ENCODE measurements around the gene MVP.

The MVP gene

DNA sequence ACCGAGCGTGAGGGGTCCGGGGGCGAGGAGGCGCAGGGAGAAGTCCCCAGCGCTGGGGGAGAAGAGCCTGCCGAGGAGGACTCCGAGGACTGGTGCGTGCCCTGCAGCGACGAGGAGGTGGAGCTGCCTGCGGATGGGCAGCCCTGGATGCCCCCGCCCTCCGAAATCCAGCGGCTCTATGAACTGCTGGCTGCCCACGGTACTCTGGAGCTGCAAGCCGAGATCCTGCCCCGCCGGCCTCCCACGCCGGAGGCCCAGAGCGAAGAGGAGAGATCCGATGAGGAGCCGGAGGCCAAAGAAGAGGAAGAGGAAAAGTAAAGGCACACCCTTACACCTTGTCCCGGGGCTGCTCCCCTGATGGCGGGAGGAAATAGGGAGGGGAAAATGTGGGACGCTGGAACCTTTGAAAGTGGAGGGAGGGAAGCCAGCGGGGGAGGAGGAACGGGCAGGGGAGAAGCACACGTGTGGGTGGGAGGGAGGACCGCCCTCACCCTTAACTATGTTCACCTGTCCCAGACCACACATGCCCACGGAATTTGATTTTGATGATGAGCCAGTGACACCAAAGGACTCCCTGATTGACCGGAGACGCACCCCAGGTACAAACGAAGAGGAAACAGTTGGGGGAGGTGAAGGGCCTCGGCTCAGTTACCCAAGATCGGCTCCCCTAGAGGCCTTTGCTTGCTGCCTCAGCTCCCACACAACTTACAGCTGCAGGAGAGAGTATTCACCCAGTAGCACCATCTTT lies 3.4 kb upstream of the MVP start:
- DNase-seq (ENCODE audit: low read depth), result no peak
- peak overlapping the region; percentile 77 for H3K4me3 ChIP-seq (ENCODE audit: low read depth, low read length)
- no peak for TF ChIP-seq CTCF (IDR thresholded peaks at IDR 0.05; ENCODE audit: control insufficient read depth, extremely low read depth, insufficient read depth)

DNA sequence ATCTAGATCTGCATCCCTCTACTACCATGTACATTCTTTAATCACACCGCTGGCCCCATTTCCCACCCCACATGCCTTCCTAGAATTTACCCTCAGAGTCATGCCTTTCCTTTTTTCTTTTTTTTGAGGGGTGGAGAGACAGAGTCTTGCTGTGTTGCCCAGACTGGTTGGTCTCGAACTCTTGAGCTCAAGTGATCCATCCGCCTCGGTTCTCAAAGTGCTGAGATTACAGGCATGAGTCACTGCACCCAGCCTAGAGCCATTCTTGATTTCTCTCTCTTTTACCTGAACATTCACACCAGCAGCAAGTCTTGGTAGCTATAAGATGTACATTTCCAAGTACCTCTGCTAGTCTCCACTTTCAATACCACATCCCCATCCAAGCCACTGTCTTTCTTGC lies 2.2 kb upstream of the MVP start:
- no peak for TF ChIP-seq CTCF (IDR thresholded peaks at IDR 0.05; ENCODE audit: control insufficient read depth, extremely low read depth, insufficient read depth)
- no peak overlapping the region for H3K4me3 ChIP-seq (ENCODE audit: low read depth, low read length)
- DNase-seq (ENCODE audit: low read depth), result no peak

GRCh38 chr16:29819506-29819905 lies 756 bp upstream of the MVP start:
- no peak overlapping the region for H3K4me3 ChIP-seq (ENCODE audit: low read depth, low read length)
- DNase-seq (ENCODE audit: low read depth), result no peak
- TF ChIP-seq CTCF (IDR thresholded peaks at IDR 0.05; ENCODE audit: control insufficient read depth, extremely low read depth, insufficient read depth), result no peak

GRCh38 chr16:29820730-29821642 lies 724 bp downstream of the MVP start:
- peak overlapping the region; percentile 57 for H3K4me3 ChIP-seq (ENCODE audit: low read depth, low read length)
- TF ChIP-seq CTCF (IDR thresholded peaks at IDR 0.05; ENCODE audit: control insufficient read depth, extremely low read depth, insufficient read depth), result no peak
- DNase-seq (ENCODE audit: low read depth), result no peak

DNA sequence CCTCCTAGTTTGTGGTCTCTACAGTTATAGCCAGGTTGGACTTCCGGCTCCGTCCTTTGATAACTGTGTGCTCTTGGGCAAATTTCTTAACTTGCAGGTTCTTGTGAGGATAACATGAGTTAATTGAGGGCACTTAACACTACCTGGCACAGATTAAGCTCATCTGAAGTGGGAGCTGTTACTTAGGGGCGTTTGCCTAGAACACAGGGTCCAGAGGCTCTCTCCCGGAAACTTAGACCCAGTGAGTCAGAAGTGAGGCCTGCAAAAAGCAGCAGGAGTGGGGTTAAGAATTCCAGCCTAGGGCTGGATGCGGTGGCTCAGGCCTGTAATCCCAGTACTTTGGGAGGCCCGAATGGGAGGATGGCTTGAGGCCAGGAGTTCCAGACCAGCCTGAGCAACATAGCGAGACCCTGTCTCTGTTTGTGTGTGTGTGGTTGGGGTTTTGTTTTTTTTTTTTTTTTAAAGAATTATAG lies 1.4 kb downstream of the MVP start:
- DNase-seq (ENCODE audit: low read depth), result no peak
- TF ChIP-seq CTCF (IDR thresholded peaks at IDR 0.05; ENCODE audit: control insufficient read depth, extremely low read depth, insufficient read depth), result no peak
- H3K4me3 ChIP-seq (ENCODE audit: low read depth, low read length), result no peak overlapping the region

- no peak for TF ChIP-seq CTCF (IDR thresholded peaks at IDR 0.05; ENCODE audit: control insufficient read depth, extremely low read depth, insufficient read depth)
- DNase-seq (ENCODE audit: low read depth), result no peak
- no peak overlapping the region for H3K4me3 ChIP-seq (ENCODE audit: low read depth, low read length)
Observed at GRCh38 chr16:29824589-29825144, 4.4 kb downstream of the MVP start.
